Measurements from ENCODE around the gene ACAD10. TPM values are rescaled to one million over a fixed set of nuclear protein-coding genes. Genes with fewer than 3 reads are reported as not detected.

The ACAD10 gene
- total and polyA plus RNA-seq, 2 of the 13 experiments (the other 11 are each of a cell fraction or from before 2014, with no cell fraction given): 15.2 to 16.3 TPM

DNA sequence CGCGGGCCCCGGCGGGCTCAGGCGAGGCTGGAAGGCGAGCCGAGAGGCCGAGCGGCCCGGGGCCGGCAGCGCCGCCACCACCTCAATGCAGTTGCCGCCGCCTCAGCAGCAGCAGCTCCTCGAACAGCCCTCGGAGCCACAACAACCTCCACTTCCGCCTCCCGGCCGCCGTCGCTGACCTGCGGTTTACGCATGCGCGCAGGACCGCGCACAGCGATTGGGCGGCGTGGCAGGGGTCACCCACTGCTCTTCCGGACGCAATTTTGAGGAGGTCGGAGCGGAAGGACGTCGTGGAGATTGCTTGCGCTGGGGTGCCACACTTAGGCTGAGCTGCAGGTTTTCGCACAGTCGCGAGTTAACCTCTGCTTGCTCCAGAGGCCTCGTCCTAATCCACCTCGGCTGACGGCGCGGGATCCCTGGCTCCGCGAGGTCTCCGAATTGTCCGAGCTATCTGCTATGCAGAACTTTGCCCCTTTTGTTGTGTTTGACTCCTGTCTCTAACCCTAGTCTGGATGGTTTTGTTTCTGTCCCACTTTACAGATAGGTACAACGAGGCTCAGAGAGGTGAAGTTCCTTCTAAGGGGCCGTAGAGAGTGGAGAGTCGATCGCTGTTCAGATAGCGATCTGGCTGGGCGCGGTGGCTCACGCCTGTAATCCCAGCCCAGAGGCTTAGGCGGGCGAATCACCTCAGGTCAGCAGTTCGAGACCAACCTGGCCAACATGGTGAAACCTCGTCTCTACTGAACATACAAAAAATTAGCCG, at the start of gene ACAD10, which contains the start of gene BRAP (continued):
- TF ChIP-seq SP1 (IDR thresholded peaks at IDR 0.05) (no peak), SP1 (CRISPR knock-in tag; IDR thresholded peaks at IDR 0.05) (peak; percentile 25; the same call in 1 of the 2 replicates), ZNF44 (CRISPR knock-in tag; IDR thresholded peaks at IDR 0.05) (peak; percentile 71; the same call in 1 of the 2 replicates), RAD51 (IDR thresholded peaks at IDR 0.05; ENCODE audit: borderline replicate concordance) (no peak), NFE2 (CRISPR knock-in tag; IDR thresholded peaks at IDR 0.05) (no peak), CHD4 (IDR thresholded peaks at IDR 0.05; ENCODE audit: borderline replicate concordance, low read length) (peak; percentile 96), ELF4 (CRISPR knock-in tag; IDR thresholded peaks at IDR 0.05; ENCODE audit: borderline replicate concordance) (0 out of 2 replicates have a peak, but pooled peaks have one; percentile 55), ZNF446 (CRISPR knock-in tag; IDR thresholded peaks at IDR 0.05) (peak; percentile 74), ZNF501 (CRISPR knock-in tag; IDR thresholded peaks at IDR 0.05) (peak; percentile 85), ZNF232 (CRISPR knock-in tag; IDR thresholded peaks at IDR 0.05; ENCODE audit: borderline replicate concordance) (peak; percentile 86; the same call in 1 of the 2 replicates), HES4 (CRISPR knock-in tag; IDR thresholded peaks at IDR 0.05; ENCODE audit: borderline replicate concordance) (peak; percentile 79; the same call in 1 of the 2 replicates), BORCS8-MEF2B (CRISPR knock-in tag; IDR thresholded peaks at IDR 0.05) (peak; percentile 70; the same call in 1 of the 2 replicates), ZBTB38 (CRISPR knock-in tag; IDR thresholded peaks at IDR 0.05) (peak; percentile 84; the same call in 1 of the 2 replicates), NCOA2 (CRISPR knock-in tag; IDR thresholded peaks at IDR 0.05) (peak; percentile 36; the same call in 1 of the 2 replicates), POLR2AphosphoS5 (IDR thresholded peaks at IDR 0.05; ENCODE audit: low read depth, low read length) (peak; percentile 95), MIXL1 (CRISPR knock-in tag; IDR thresholded peaks at IDR 0.05) (peak; percentile 78)
- TF ChIP-seq, protein P1, sequence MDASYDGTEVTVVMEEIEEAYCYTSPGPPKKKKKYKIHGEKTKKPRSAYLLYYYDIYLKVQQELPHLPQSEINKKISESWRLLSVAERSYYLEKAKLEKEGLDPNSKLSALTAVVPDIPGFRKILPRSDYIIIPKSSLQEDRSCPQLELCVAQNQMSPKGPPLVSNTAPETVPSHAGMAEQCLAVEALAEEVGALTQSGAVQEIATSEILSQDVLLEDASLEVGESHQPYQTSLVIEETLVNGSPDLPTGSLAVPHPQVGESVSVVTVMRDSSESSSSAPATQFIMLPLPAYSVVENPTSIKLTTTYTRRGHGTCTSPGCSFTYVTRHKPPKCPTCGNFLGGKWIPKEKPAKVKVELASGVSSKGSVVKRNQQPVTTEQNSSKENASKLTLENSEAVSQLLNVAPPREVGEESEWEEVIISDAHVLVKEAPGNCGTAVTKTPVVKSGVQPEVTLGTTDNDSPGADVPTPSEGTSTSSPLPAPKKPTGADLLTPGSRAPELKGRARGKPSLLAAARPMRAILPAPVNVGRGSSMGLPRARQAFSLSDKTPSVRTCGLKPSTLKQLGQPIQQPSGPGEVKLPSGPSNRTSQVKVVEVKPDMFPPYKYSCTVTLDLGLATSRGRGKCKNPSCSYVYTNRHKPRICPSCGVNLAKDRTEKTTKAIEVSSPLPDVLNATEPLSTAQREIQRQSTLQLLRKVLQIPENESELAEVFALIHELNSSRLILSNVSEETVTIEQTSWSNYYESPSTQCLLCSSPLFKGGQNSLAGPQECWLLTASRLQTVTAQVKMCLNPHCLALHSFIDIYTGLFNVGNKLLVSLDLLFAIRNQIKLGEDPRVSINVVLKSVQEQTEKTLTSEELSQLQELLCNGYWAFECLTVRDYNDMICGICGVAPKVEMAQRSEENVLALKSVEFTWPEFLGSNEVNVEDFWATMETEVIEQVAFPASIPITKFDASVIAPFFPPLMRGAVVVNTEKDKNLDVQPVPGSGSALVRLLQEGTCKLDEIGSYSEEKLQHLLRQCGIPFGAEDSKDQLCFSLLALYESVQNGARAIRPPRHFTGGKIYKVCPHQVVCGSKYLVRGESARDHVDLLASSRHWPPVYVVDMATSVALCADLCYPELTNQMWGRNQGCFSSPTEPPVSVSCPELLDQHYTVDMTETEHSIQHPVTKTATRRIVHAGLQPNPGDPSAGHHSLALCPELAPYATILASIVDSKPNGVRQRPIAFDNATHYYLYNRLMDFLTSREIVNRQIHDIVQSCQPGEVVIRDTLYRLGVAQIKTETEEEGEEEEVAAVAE (CRISPR knock-in tag; IDR thresholded peaks at IDR 0.05; ENCODE audit: borderline replicate concordance): peak; percentile 90; the same call in 1 of the 2 replicates
- TF ChIP-seq, protein P2, sequence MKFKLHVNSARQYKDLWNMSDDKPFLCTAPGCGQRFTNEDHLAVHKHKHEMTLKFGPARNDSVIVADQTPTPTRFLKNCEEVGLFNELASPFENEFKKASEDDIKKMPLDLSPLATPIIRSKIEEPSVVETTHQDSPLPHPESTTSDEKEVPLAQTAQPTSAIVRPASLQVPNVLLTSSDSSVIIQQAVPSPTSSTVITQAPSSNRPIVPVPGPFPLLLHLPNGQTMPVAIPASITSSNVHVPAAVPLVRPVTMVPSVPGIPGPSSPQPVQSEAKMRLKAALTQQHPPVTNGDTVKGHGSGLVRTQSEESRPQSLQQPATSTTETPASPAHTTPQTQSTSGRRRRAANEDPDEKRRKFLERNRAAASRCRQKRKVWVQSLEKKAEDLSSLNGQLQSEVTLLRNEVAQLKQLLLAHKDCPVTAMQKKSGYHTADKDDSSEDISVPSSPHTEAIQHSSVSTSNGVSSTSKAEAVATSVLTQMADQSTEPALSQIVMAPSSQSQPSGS (CRISPR knock-in tag; IDR thresholded peaks at IDR 0.05): peak; percentile 79
- TF ChIP-seq, protein P3, sequence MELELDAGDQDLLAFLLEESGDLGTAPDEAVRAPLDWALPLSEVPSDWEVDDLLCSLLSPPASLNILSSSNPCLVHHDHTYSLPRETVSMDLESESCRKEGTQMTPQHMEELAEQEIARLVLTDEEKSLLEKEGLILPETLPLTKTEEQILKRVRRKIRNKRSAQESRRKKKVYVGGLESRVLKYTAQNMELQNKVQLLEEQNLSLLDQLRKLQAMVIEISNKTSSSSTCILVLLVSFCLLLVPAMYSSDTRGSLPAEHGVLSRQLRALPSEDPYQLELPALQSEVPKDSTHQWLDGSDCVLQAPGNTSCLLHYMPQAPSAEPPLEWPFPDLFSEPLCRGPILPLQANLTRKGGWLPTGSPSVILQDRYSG (CRISPR knock-in tag; IDR thresholded peaks at IDR 0.05): 0 out of 2 replicates have a peak, but pooled peaks have one; percentile 40
- TF ChIP-seq, protein P4, sequence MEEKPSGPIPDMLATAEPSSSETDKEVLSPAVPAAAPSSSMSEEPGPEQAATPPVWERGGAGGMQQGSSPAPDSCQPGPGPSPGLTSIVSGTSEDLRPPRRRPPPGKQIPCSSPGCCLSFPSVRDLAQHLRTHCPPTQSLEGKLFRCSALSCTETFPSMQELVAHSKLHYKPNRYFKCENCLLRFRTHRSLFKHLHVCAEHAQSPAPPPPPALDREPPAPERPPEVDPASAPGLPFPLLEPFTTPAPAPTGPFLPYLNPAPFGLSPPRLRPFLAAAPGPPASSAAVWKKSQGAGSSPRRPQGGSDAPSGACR (CRISPR knock-in tag; IDR thresholded peaks at IDR 0.05): 0 out of 2 replicates have a peak, but pooled peaks have one; percentile 59
- TF ChIP-seq, protein P5, sequence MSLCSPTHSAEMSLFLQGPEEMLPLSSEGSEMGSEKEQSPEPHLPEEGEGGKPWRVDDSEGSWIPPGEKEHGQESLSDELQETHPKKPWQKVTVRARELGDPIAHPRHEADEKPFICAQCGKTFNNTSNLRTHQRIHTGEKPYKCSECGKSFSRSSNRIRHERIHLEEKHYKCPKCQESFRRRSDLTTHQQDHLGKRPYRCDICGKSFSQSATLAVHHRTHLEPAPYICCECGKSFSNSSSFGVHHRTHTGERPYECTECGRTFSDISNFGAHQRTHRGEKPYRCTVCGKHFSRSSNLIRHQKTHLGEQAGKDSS (CRISPR knock-in tag; IDR thresholded peaks at IDR 0.05; ENCODE audit: borderline replicate concordance, low read depth): peak; percentile 69; the same call in 1 of the 2 replicates

Data from HepG2 (cell line).